A549 (cell line): ENCODE measurements around the gene RNU6-7. TPM values are rescaled to one million over a fixed set of nuclear protein-coding genes. Genes with fewer than 3 reads are reported as not detected.
A peak's percentile ranks its signal among the peaks of the same experiment; 100 is the strongest.

ENCODE experiments used
- ATAC-seq, 2 experiments: fragments of 200-7000 bp in 1 of 2; fragments of >200 bp in 1 of 2; cut with Nextera tagmentation in 1 of 2; cut with Tn5 transposase in 1 of 2; 3 replicates each; pipeline versions ENCODE4 v1.8.0 to v1.9.1; 2018 to 2020; ENCODE audit warnings: mild to moderate bottlenecking in 1 of 2, moderate library complexity in 1 of 2
- CTCF ChIA-PET: fragments of 300-600 bp; sonication (Branson Sonifier 250); formaldehyde crosslinking; extraction: SDS; loops from one replicate; lab custom pipeline; 2021; ENCODE audit warnings: antibody characterized with exemption, inconsistent platforms; lab: Yijun Ruan, JAX
- POLR2A ChIA-PET: fragments of 350-600 bp; formaldehyde crosslinking; extraction: SDS; loops from one replicate; lab custom pipeline; 2021; ENCODE audit warnings: antibody characterized with exemption, inconsistent platforms; lab: Yijun Ruan, JAX
- DNase-seq, 2 experiments: peaks; one replicate each; pipeline versions ENCODE4 v3.0.0 to v3.0.0-alpha.2; 2011 to 2016; ENCODE audit warnings: low read depth in 1 of 2, low spot score in 1 of 2
- FAIRE-seq: peaks from 2 replicates; lab custom pipeline; 2011; peaks lifted over from hg19 to GRCh38; lab: Jason Lieb, UNC
- H3K27ac ChIP-seq, 2 experiments: fragments of >200 bp; sonication (Bioruptor Twin); formaldehyde crosslinking; 3 replicates each; pipeline ENCODE4 v1.5.1; 2016 to 2017
- H3K4me1 ChIP-seq: fragments of >200 bp; sonication (Bioruptor Twin); formaldehyde crosslinking; 3 replicates; pipeline ENCODE4 v1.6.1; 2016
- H3K4me2 ChIP-seq: fragments of >200 bp; sonication (Bioruptor Twin); formaldehyde crosslinking; 3 replicates; pipeline ENCODE4 v1.6.1; 2016
- H3K4me3 ChIP-seq: fragments of >200 bp; sonication (Bioruptor Twin); formaldehyde crosslinking; 3 replicates; pipeline ENCODE4 v1.5.1; 2016
- H3K9me3 ChIP-seq: fragments of >200 bp; sonication (Bioruptor Twin); formaldehyde crosslinking; 3 replicates; pipeline ENCODE4 v1.6.1; 2016
- CBX8 ChIP-seq: fragments of 200-600 bp; sonication (generic); IDR thresholded peaks from 2 replicates; pipeline ENCODE4 v1.6.1; 2016
- CEBPB ChIP-seq, 2 experiments: fragments of >200 bp in 1 of 2; sonication (Bioruptor Twin) in 1 of 2; formaldehyde crosslinking in 1 of 2; IDR thresholded peaks; 2 replicates each; pipeline ENCODE4 v1.6.1; 2012 to 2016
- FOSB ChIP-seq: fragments of 250-450 bp; sonication (Bioruptor Pico); IDR thresholded peaks from 2 replicates; pipeline ENCODE4 v1.5.0; 2020; ENCODE audit warnings: mild to moderate bottlenecking, moderate library complexity
- FOXS1 ChIP-seq: fragments of 250-450 bp; sonication (Bioruptor Pico); IDR thresholded peaks from 2 replicates; pipeline ENCODE4 v1.5.0; 2020; ENCODE audit warnings: mild to moderate bottlenecking, moderate library complexity
- GATA3 ChIP-seq: IDR thresholded peaks from 2 replicates; pipeline ENCODE4 v1.6.1; 2012; ENCODE audit warnings: borderline replicate concordance
- HOXA7 ChIP-seq: fragments of 250-450 bp; sonication (Bioruptor Pico); IDR thresholded peaks from 2 replicates; pipeline ENCODE4 v1.5.0; 2020; ENCODE audit warnings: mild to moderate bottlenecking, moderate library complexity
- JUN ChIP-seq, 2 experiments: fragments of >200 bp; sonication (Bioruptor Twin); formaldehyde crosslinking; IDR thresholded peaks; 2 replicates in 1 of 2; 3 replicates in 1 of 2; pipeline ENCODE4 v1.6.1; 2016 to 2017
- RAD21 ChIP-seq, 2 experiments: fragments of >200 bp in 1 of 2; sonication (Bioruptor Twin) in 1 of 2; formaldehyde crosslinking in 1 of 2; IDR thresholded peaks in 1 of 2; conservative IDR thresholded peaks in 1 of 2; 2 replicates in 1 of 2; 3 replicates in 1 of 2; pipeline ENCODE4 v1.6.1; 2012 to 2018; ENCODE audit warnings: inconsistent platforms in 1 of 2
- TFCP2L1 ChIP-seq: fragments of 250-450 bp; sonication (Bioruptor Pico); IDR thresholded peaks from 2 replicates; pipeline ENCODE4 v1.5.0; 2021; ENCODE audit warnings: mild to moderate bottlenecking
- ZNF302 ChIP-seq: fragments of 250-450 bp; sonication (Bioruptor Pico); IDR thresholded peaks from 2 replicates; pipeline ENCODE4 v1.9.0; 2021; ENCODE audit warnings: inconsistent platforms, mild to moderate bottlenecking, moderate library complexity
- WGBS: methylation state at CpG from one replicate; pipeline ENCODE4 v1.1.6; 2017; ENCODE audit errors: missing lambda C conversion rate; 5-methylcytosine and 5-hydroxymethylcytosine counted together
- polyA plus RNA-seq, 4 experiments: library from polyadenylated mRNA; depleted of rRNA in 3 of 4; stranded (reverse); fragments of >200 nt; fragmentation: RNase III in 1 of 4; extraction: RNeasy Plus Mini Kit Qiagen cat#74134 plus additional on column Dnase treatment in 1 of 4; gene quantifications; 2 replicates in 3 of 4; 3 replicates in 1 of 4; pipeline ENCODE4 v1.2.3, GENCODE V29; 2011 to 2017
- TF ChIP-seq, protein P1 (sequence below): IDR thresholded peaks from 2 replicates; pipeline ENCODE4 v1.6.1; 2012
- TF ChIP-seq, protein P2 (sequence below): fragments of >200 bp; sonication (Bioruptor Twin); formaldehyde crosslinking; IDR thresholded peaks from 3 replicates; pipeline ENCODE4 v1.6.1; 2016
- TF ChIP-seq, protein P3 (sequence below): fragments of 450-650 bp; IDR thresholded peaks from 2 replicates; pipeline ENCODE4 v1.6.1; 2014; ENCODE audit warnings: antibody characterized with exemption
- TF ChIP-seq, protein P4 (sequence below): IDR thresholded peaks from 2 replicates; pipeline ENCODE4 v1.6.1; 2012

The RNU6-7 gene
- polyA plus RNA-seq, 2 of the 4 experiments (the other 2 are of a cell fraction), result not detected

DNA sequence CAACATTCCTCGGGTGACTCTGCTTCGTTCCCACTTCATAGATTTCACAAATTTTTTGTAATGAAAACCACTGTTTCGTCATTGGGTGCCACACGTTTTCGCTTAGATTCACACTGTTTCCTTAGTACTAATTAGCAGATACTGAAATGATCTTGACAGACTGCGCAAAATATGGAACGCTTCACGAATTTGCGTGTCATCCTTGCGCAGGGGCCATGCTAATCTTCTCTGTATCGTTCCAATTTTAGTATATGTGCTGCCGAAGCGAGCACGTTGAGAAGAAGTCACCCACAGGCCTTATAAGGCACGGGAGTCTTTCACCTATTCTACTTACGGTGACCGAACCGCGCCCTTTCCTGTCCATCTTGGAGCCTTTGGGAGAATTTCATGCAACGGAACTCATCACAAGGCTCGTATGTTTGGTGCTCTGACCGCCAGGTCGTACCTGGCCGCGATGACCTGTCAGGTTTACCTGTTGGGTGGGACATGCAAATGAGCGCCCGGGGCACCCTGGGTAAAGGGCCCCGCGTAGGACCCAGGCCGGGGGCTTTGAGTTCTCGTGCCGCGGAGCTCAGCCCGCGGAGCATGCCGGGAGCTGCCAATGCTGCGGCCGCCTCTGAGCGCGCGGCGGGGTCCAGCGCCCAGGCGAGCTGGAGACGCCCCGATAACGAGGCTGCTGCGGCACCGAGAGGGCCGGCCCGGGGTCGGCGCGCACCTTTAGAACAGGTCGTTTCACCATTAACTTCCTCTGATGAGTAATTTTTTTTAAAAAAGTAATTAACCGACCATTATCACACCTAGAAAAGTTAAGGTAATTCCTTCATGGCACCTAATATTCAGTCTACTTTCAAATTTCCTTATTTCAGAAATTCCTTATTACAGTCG is 1.4 kb downstream of the RNU6-7 start, which contains the start of gene RNU6-8 (continued):
- TF ChIP-seq JUN (IDR thresholded peaks at IDR 0.05) (peak in 1 of 2 experiments; percentile 49; a peak in 1 of 5 replicates), HOXA7 (no peak)
- TF ChIP-seq, protein P1, sequence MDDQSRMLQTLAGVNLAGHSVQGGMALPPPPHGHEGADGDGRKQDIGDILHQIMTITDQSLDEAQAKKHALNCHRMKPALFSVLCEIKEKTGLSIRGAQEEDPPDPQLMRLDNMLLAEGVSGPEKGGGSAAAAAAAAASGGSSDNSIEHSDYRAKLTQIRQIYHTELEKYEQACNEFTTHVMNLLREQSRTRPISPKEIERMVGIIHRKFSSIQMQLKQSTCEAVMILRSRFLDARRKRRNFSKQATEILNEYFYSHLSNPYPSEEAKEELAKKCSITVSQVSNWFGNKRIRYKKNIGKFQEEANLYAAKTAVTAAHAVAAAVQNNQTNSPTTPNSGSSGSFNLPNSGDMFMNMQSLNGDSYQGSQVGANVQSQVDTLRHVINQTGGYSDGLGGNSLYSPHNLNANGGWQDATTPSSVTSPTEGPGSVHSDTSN, result no peak

DNA sequence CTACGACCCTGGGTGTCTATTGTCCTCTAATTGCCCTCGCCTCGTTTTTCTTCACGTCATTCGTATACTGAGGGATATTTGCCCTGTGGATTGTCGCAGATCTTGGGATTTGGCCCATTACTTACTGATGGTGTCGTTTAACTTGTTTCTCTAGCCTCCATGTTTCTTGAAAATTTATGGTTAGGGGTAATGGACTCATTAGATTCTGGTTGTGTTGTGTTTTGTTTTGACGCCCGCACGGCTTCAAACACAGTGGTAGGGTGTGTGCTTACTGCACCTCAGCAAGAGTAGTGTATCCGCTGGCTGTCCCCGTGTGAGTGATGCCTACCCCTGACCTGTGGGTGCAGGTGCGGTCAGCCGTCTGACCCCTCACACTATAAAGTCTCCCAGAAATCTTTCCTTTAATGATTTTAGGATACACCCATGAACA is 2.1 kb downstream of the RNU6-7 start:
- Histone ChIP-seq H3K27ac (peak overlapping the region; percentile 82 to 90), H3K4me2 (peak overlapping the region; percentile 81), H3K9me3 (no peaks in the 10 kb centered on the region), H3K4me1 (peaks cover 11% of the 10 kb centered on the region; the same call in 1 of the 3 replicates), H3K4me3 (peak overlapping the region; percentile 60)
- CTCF ChIA-PET, result interaction anchor here (0.9 to 2.3 kb wide), 3 partner anchors 15 to 269 kb away, joined by 3 to 6 read pairs (median 4); no protein-coding TSS in a partner anchor
- ATAC-seq (peak; percentile 12 to 16; a peak in 2 of 6 replicates), FAIRE-seq (no peak), DNase-seq (peak in 1 of 2 experiments; percentile 21)
- TF ChIP-seq GATA3, result no peak
- TF ChIP-seq FOXS1 (CRISPR knock-in tag), result no peak
- TF ChIP-seq CBX8, result no peak
- TF ChIP-seq RAD21 (conservative IDR thresholded peaks at IDR 0.05 in 1 of 2, IDR thresholded peaks at IDR 0.05 in 1 of 2), result 0 out of 5 replicates have a peak, but pooled peaks of 1 of the 2 experiments have one; percentile 0
- TF ChIP-seq, protein P1, result no peak
- no peak for TF ChIP-seq FOSB
- TF ChIP-seq ZNF302 (CRISPR knock-in tag), result no peak
- TF ChIP-seq, protein P2, sequence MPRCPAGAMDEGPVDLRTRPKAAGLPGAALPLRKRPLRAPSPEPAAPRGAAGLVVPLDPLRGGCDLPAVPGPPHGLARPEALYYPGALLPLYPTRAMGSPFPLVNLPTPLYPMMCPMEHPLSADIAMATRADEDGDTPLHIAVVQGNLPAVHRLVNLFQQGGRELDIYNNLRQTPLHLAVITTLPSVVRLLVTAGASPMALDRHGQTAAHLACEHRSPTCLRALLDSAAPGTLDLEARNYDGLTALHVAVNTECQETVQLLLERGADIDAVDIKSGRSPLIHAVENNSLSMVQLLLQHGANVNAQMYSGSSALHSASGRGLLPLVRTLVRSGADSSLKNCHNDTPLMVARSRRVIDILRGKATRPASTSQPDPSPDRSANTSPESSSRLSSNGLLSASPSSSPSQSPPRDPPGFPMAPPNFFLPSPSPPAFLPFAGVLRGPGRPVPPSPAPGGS, result no peak
- TF ChIP-seq, protein P3, sequence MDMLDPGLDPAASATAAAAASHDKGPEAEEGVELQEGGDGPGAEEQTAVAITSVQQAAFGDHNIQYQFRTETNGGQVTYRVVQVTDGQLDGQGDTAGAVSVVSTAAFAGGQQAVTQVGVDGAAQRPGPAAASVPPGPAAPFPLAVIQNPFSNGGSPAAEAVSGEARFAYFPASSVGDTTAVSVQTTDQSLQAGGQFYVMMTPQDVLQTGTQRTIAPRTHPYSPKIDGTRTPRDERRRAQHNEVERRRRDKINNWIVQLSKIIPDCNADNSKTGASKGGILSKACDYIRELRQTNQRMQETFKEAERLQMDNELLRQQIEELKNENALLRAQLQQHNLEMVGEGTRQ, result no peak
- TF ChIP-seq, protein P4, sequence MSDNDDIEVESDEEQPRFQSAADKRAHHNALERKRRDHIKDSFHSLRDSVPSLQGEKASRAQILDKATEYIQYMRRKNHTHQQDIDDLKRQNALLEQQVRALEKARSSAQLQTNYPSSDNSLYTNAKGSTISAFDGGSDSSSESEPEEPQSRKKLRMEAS, result 0 out of 2 replicates have a peak, but pooled peaks have one; percentile 8
- TF ChIP-seq TFCP2L1 (CRISPR knock-in tag), result no peak
- POLR2A ChIA-PET, result interaction anchor here (0.5 to 2.3 kb wide), 3 partner anchors 42 to 747 kb away, joined by 3 to 35 read pairs (median 4); partner anchors contain the start of genes ARHGAP5 and DTD2
- 5% methylated on average over 14 of the region's 14 CpGs for WGBS

DNA sequence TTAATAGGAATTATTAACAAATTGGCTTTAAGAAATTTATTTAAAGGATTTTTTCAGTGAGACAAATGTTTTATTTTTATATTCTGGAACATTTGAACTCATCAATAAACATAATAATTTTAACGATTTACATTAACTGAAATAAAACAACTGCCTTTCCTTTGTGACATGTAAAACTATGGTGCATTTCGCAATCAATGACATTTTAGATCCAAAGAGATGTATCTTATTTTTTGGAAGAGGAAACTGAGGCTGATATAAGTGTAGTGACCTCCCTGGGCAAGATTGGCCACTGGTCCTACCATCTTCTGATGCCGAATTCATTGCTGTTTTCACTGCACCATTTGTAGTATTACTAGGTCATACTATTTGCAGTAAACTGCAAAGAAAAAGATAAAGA is 3.7 kb downstream of the RNU6-7 start:
- no peak for FAIRE-seq
- H3K4me2 ChIP-seq, result no peak overlapping the region
- ChIA-PET CTCF (interaction anchor here (0.8 kb wide), 1 partner anchor 265 kb away, joined by 3 read pairs; no protein-coding TSS in a partner anchor), POLR2A (no interaction called here)
- H3K27ac ChIP-seq, result no peak overlapping the region
- DNase-seq, result no peak
- WGBS, result 80% methylated on average over 3 of the region's 3 CpGs
- peaks cover 11% of the 10 kb centered on the region; the same call in 1 of the 3 replicates for H3K4me1 ChIP-seq
- TF ChIP-seq CEBPB (IDR thresholded peaks at IDR 0.05), result peak in 1 of 2 experiments; percentile 47; a peak in 3 of 4 replicates
- TF ChIP-seq, protein P1, result no peak
- no peak for ATAC-seq
- H3K9me3 ChIP-seq, result no peaks in the 10 kb centered on the region
- no peak overlapping the region for H3K4me3 ChIP-seq
